Activated CD8-positive, alpha-beta memory T cell treated with anti-CD3 and anti-CD28 coated beads, Interleukin-2, amount 50 U/mL, for 48 hours (primary cell): ENCODE data around the gene WDR18.
A peak's percentile ranks its signal among the peaks of the same experiment; 100 is the strongest.

Source experiments
- DNase-seq: peaks from one replicate; pipeline ENCODE4 v3.0.0-alpha.2; 2020

WDR18 gene

DNA sequence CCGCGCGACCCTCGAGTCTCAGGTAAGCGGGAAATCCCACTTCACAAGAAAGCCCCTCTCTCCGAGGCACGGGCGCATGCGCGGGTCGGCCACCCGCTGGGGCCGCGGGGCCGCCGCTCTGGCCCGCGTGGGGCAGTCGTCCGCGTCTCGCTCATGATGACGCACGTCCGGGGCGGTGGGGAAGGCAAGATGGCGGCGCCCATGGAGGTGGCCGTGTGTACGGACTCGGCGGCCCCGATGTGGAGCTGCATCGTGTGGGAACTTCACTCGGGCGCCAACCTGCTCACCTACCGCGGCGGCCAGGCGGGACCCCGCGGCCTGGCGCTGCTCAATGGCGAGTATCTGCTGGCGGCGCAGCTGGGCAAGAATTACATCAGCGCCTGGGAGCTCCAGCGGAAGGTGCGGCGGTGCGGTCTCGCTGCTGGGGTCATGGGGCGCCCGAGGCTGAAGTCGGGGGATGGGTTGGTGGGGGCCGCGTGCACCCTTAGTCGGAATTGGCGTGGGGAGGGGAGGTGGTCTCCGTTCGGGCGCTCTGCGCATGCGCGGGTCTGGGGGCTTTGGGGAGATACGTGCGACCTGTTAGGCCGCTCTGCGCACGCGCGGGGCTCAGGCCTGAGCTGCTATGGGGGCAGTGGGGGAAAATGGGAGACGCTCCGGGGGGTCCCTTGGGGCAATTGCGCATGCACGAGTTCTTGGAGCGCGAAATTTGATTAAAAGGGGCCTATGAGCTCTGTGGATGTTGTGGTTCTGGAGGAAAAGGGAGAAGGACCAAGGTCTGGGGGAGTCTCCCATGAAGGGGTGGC, at the start of gene WDR18:
Gene WDR18, plus strand, starts transcription at position 181 of the 803 bp plus-strand sequence. Its CDS starts 9 bp downstream, at position 190.
- peak; percentile 96 for DNase-seq

- DNase-seq, result no peak
These were observed 49.2 kb upstream of the WDR18 start for GRCh38 chr19:934865-935479.

DNA sequence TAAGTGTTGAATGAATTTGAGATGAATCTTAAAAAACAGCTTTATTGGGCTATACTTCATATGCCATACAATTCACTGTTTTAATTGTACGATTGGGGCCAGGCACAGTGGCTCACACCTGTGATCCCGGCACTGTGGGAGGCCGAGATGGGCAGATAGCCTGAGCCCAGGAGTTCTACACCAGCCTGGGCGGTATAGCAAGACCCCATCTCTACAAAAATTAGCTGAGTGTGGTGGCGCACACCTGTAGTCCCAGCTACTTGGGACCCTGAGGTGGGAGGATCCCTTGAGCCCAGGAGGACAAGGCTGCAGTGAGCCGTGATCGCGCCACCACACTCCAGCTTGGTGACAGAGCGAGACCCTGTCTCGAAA, 48.0 kb upstream of the WDR18 start:
- no peak for DNase-seq

- DNase-seq, result no peak
These were observed 46.9 kb upstream of the WDR18 start for GRCh38 chr19:937259-937694.

DNA sequence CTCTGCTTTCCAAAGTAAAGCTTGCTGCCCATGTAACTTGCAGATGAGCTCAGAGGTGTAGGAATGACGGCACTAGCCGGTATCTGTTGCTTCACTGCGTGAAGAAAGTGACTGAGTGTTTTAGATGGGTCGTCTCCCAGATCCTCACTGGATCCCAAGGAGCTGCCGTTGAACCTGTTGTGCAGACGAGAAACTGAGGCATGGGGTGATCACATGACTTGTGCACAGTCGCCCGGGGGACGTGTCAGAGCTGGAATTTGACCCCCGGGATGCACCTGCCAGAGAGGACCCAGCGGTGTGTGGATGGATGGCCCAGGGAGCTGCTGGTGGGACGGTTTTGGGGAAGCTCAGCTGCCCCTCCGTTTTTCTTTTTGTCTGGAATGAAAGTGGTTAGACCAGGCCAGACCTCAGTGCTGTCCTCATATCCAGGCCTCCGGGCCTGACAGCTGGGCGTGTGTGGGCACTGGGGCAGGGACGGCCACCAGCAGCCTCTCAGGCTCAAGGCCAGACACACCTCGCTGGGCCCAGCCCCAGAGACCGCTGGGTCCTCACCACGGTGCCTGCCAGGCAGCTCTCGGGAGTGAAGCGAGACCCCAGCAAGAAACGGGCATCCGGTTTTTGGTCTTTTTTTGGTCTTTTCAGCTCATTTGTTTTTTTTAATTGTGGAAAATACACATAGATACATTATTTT, 45.8 kb upstream of the WDR18 start:
- DNase-seq, result no peak

- DNase-seq, result no peak
These were observed 44.7 kb upstream of the WDR18 start for GRCh38 chr19:939439-939838.

DNA sequence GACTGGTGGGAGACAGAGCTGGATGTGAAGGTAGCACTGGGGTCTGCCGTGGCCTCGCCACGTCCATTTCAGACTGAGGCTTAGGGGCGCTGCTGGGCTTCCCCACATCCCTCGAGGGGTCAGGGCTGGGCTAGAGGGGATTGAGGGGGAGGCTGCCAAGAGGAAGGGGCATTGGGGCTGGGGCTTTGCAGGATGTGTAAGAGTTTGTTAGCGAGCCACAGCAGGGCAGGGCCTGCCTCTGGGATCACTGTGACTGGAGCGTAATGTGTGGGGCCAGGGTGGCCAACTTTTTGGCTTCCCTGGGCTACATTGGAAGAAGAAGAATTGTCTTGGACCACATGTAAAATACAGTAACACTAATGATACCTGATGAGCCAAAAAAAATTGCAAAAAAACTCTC, 44.2 kb upstream of the WDR18 start:
- no peak for DNase-seq

GRCh38 chr19:940591-941291, 43.4 kb upstream of the WDR18 start:
- peak; percentile 79 for DNase-seq

GRCh38 chr19:941292-942132, 42.6 kb upstream of the WDR18 start:
- no peak for DNase-seq

DNA sequence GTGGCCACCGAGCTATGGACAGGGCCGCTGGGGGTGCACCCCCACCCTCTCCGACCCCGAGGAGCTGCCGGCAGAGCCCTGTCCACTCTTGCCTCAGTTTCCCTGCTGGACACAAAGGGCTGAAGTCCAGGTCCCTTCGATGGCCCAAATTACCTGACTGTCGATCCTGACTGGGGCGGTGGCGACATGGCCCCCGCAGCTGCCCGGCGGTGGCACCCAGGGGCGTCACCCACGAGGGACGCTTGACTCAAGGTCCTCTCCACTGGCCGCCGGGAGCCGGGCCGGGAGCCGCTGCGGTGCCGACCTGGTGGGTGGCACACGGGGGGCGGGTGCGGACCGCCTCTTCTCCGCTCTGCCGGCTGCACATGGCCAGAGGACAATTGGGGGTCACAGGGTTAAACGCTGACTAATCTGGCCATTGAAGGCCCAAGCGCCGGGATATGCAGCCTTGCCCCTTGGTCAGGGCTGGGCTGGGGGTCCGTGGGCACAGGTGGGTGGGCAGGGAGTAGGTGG, 42.0 kb upstream of the WDR18 start:
- DNase-seq, result no peak

DNA sequence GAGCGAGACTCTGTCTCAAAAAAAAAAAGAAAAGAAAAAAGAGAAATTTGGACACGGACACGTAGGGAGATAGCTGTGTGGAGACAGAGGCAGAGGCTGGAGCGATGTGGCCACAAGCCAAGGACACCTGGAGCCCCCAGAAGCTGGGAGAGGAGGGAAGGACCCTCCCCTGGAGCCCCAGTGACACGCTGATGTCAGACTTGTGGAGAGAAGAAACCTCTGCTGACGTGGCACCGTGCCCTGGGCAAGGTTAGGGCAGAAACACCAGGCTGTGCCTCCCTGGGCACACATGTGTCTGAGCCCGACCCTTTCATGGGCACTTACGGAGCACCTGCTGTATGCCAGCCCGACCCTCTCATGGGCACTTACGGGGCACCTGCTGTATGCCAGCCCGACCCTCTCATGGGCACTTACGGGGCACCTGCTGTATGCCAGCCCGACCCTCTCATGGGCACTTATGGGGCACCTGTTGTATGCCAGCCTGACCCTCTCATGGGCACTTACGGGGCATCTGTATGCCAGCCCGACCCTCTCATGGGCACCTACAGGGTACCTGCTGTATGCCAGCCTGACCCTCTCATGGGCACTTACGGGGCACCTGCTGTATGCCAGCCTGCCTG, 40.5 kb upstream of the WDR18 start:
- no peak for DNase-seq

- no peak for DNase-seq
These were observed 40.0 kb upstream of the WDR18 start for GRCh38 chr19:944171-944567.

- no peak for DNase-seq
These were observed 39.4 kb upstream of the WDR18 start for GRCh38 chr19:944663-945241.

- no peak for DNase-seq
These were observed 38.5 kb upstream of the WDR18 start for GRCh38 chr19:945401-946252.

- no peak for DNase-seq
These were observed 36.9 kb upstream of the WDR18 start for GRCh38 chr19:947090-947706.

- no peak for DNase-seq
These were observed 36.2 kb upstream of the WDR18 start for GRCh38 chr19:947707-948539.

GRCh38 chr19:948842-949496, 35.2 kb upstream of the WDR18 start:
- DNase-seq, result no peak

DNA sequence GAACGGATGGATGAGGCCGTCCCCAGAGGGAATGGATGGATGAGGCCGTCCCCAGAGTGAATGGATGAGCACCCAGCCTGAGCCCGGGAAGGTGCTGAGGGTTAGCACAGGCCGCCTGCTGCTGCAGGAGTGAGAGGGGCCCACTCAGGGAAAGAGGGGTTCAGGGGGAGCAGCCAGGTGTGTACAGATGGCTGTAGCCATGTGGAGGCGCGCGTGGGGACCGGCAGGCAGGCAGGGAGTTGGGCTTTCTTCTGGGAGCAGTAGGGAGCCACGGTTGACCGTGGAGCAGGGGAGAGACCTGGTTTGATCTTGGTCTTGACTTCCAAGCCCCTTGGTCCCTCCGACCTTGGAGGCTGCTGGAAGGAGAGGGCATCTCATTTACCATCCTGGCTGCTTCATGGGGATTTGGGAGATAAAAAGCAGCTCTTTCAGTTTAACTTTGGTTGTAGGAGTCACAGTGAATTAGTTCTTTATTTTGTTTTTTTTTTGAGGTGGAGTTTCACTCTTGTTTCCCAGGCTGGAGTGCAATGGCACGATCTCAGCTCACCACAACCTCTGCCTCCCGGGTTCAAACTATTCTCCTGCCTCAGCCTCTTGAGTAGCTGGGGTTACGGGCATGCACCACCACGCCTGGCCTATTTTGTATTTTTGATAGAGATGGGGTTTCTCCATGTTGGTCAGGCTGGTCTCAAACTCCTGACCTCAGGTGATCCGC, 33.6 kb upstream of the WDR18 start:
- no peak for DNase-seq
